Tibial artery (tissue), 4 donors: Measurements from ENCODE around the gene MYPOP.

Source experiments
- DNase-seq, 2 donors: peaks; one replicate each; pipeline ENCODE4 v3.0.0-alpha.2; 2019
- H3K27ac ChIP-seq, 2 donors: fragments of 200-600 bp; sonication (generic) in 1 of 2; 1 replicate in 1 of 2; 2 replicates in 1 of 2; pipeline ENCODE4 v1.5.1; 2018 to 2019; ENCODE audit warnings: mild to moderate bottlenecking in 1 of 2
- H3K27me3 ChIP-seq, 2 donors: fragments of 200-600 bp; sonication (generic) in 1 of 2; one replicate each; pipeline versions ENCODE4 v1.5.1 to v1.6.0; 2016 to 2019
- H3K36me3 ChIP-seq, 3 donors: fragments of 200-600 bp; sonication (generic) in 2 of 3; one replicate each; pipeline ENCODE4 v1.5.1; 2016 to 2019; ENCODE audit warnings: mild to moderate bottlenecking in 2 of 3
- H3K4me1 ChIP-seq, 4 donors: fragments of 200-600 bp; sonication (generic) in 2 of 4; 1 replicate in 3 of 4; 2 replicates in 1 of 4; pipeline ENCODE4 v1.5.1; 2016 to 2019
- H3K4me3 ChIP-seq, 2 donors: fragments of 200-600 bp; sonication (generic) in 1 of 2; 1 replicate in 1 of 2; 2 replicates in 1 of 2; pipeline ENCODE4 v1.5.1; 2018 to 2019; ENCODE audit warnings: mild to moderate bottlenecking in 2 of 2
- H3K9me3 ChIP-seq, 3 donors: fragments of 200-600 bp; sonication (generic) in 1 of 3; one replicate each; pipeline ENCODE4 v1.5.1; 2016 to 2019
- intact Hi-C: fragments of 100-400 bp; cut with DNase I; formaldehyde crosslinking; loops from one replicate; pipeline ENCODE4 v1.15.0; 2023; ENCODE audit warnings: low total_unique reads
- TF ChIP-seq, protein P1 (sequence below), 2 experiments: fragments of 200-600 bp in 1 of 2; fragments of 450-650 bp in 1 of 2; IDR thresholded peaks; one replicate each; pipeline ENCODE4 v1.5.1; 2017 to 2019; ENCODE audit warnings: antibody characterized with exemption in 2 of 2, mild to moderate bottlenecking in 1 of 2, moderate library complexity in 1 of 2

The MYPOP gene

DNA sequence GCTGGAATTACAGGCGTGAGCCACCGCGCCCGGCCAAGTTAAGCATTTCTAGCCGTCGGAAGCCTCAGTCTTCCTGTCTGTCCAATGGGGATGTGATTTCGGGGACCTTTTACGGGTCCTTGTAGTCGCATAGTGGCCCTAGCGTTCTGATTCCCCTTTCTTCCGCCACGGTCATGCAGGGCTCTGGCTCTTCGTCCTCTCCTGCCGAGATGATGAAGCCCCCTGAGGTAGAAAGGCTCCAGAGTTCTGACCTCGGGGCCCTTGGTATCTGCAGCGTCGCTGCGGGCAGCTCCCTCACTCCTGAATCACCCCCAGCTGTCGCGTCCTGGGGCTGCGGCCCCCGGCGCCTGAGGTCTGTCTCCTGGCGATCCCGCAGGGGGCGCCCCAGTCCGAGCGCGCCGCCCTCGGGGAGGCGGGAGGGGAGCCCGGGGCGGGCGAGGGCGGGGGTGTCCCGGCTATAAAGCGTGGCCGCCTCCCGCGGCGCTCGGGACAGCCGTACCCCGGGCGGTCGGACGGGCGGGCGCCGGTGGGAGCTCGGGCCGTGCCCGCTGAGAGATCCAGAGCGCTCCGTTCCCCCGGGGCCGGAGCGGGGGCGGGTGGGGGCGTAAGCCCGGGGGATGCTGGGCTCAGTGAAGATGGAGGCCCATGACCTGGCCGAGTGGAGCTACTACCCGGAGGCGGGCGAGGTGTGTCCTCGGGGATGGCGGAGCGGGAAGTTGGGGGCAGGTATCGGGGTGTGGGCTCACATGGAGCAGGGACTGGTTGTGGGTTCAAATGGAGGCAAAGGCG is 38.4 kb downstream of the MYPOP start, which contains the start of gene FOXA3:
TSS of gene FOXA3 (plus strand) at position 487 of the 789 bp plus-strand sequence. CDS start at position 618, 131 bp downstream.
- TF ChIP-seq, protein P1, sequence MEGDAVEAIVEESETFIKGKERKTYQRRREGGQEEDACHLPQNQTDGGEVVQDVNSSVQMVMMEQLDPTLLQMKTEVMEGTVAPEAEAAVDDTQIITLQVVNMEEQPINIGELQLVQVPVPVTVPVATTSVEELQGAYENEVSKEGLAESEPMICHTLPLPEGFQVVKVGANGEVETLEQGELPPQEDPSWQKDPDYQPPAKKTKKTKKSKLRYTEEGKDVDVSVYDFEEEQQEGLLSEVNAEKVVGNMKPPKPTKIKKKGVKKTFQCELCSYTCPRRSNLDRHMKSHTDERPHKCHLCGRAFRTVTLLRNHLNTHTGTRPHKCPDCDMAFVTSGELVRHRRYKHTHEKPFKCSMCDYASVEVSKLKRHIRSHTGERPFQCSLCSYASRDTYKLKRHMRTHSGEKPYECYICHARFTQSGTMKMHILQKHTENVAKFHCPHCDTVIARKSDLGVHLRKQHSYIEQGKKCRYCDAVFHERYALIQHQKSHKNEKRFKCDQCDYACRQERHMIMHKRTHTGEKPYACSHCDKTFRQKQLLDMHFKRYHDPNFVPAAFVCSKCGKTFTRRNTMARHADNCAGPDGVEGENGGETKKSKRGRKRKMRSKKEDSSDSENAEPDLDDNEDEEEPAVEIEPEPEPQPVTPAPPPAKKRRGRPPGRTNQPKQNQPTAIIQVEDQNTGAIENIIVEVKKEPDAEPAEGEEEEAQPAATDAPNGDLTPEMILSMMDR (IDR thresholded peaks at IDR 0.05) = peak; percentile 36 to 50
- no peak for DNase-seq
- Histone ChIP-seq H3K27ac (no peak within 1 kb of the TSS), H3K36me3 (peaks cover 5 to 8% (median 7%) of the 10 kb centered on the region in 3 donors), H3K9me3 (no peaks in the 10 kb centered on the region), H3K27me3 (peaks cover 3 to 33% of the 10 kb centered on the region in 2 donors), H3K4me3 (peak within 1 kb of the TSS; percentile 92 to 100), H3K4me1 (peaks cover 0 to 25% (median 16%) of the 10 kb centered on the region in 4 donors)
- intact Hi-C loops = no loop called here

GRCh38 chr19:45863335-45863839 is 39.0 kb downstream of the MYPOP start:
- DNase-seq = no peak
- TF ChIP-seq, protein P1 (IDR thresholded peaks at IDR 0.05) = no peak
- Histone ChIP-seq H3K4me3 (peak overlapping the region; percentile 92 to 100), H3K27me3 (peaks cover 3 to 33% of the 10 kb centered on the region in 2 donors), H3K4me1 (peaks cover 0 to 25% (median 16%) of the 10 kb centered on the region in 4 donors), H3K9me3 (no peaks in the 10 kb centered on the region), H3K27ac (no peak overlapping the region), H3K36me3 (peaks cover 5 to 12% (median 11%) of the 10 kb centered on the region in 3 donors)
- intact Hi-C loops = no loop called here

DNA sequence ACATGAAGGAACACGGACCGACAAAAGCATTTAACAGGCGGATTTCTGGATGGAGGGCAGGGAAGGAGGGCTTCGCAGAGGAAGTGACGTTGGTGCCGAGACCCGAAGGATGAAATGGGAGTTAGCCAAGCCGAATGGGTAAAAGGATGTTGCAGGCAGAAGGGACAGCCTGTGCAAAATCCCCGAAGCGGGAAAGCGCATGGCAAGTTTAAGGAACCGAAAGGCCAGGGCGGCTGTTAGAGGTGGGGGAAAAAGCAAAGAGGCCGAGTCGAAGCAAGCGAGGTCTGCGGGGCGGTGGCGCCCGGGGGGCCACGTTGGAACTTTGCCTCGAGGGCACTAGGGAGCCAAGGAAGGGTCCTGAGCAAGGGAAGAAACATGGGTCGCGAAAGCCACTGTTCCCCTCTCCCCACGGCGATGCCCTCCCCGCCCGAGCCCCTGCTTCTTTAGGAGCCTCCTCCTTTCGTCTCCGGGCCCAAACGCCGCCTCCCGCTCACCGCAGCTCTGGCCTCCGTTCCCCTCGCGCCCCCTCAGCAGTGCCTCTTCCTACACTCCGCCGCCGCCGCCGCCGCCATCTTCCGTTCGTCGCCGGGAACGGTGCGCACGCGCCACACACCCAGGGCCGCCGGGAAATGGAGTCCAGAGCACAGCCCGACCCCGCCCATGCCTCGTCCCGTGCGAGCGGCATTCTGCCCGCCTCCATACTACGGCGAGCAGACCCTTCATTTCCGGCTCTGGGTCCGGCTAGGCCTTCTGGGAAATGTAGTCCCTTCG is 39.7 kb downstream of the MYPOP start, which contains the start of gene SYMPK:
TSS of gene SYMPK (minus strand) at position 584 of the 771 bp plus-strand sequence. CDS start 8,652 bp downstream, outside the sequence.
- H3K9me3 ChIP-seq = no peaks in the 10 kb centered on the region
- TF ChIP-seq, protein P1 (IDR thresholded peaks at IDR 0.05) = no peak
- peaks cover 5 to 17% (median 12%) of the 10 kb centered on the region in 3 donors for H3K36me3 ChIP-seq
- H3K27ac ChIP-seq = peak within 1 kb of the TSS; percentile 89 to 98
- peak within 1 kb of the TSS; percentile 92 to 100 for H3K4me3 ChIP-seq
- H3K27me3 ChIP-seq = peaks cover 3 to 33% of the 10 kb centered on the region in 2 donors
- peak; percentile 99 for DNase-seq
- H3K4me1 ChIP-seq = peaks cover 0 to 25% (median 16%) of the 10 kb centered on the region in 4 donors
- intact Hi-C loops = no loop called here

GRCh38 chr19:45862271-45862563 is 40.2 kb downstream of the MYPOP start:
- Histone ChIP-seq H3K4me1 (peaks cover 0 to 25% (median 16%) of the 10 kb centered on the region in 4 donors), H3K27ac (peak overlapping the region; percentile 89 to 98), H3K9me3 (no peaks in the 10 kb centered on the region), H3K36me3 (peaks cover 5 to 17% (median 12%) of the 10 kb centered on the region in 3 donors), H3K4me3 (peak overlapping the region; percentile 92 to 100), H3K27me3 (peaks cover 3 to 33% of the 10 kb centered on the region in 2 donors)
- intact Hi-C loops = no loop called here
- DNase-seq = no peak
- TF ChIP-seq, protein P1 (IDR thresholded peaks at IDR 0.05) = no peak
